ENCODE results near the gene RIC8B. TPM values are rescaled to one million over a fixed set of nuclear protein-coding genes. Genes with fewer than 3 reads are reported as not detected.
"Not testable (repeated sequence)": the region's sequence is repeated elsewhere in the genome, so short reads cannot be mapped to it uniquely, and the experiment has no call there.

Gene RIC8B, protein sequence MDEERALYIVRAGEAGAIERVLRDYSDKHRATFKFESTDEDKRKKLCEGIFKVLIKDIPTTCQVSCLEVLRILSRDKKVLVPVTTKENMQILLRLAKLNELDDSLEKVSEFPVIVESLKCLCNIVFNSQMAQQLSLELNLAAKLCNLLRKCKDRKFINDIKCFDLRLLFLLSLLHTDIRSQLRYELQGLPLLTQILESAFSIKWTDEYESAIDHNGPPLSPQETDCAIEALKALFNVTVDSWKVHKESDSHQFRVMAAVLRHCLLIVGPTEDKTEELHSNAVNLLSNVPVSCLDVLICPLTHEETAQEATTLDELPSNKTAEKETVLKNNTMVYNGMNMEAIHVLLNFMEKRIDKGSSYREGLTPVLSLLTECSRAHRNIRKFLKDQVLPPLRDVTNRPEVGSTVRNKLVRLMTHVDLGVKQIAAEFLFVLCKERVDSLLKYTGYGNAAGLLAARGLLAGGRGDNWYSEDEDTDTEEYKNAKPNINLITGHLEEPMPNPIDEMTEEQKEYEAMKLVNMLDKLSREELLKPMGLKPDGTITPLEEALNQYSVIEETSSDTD
- 10 to 100 TPM in 7 of 8 experiments, 1 to 10 TPM in 1; 8.3 to 27.8 (median 18.3) TPM for total RNA-seq

DNA sequence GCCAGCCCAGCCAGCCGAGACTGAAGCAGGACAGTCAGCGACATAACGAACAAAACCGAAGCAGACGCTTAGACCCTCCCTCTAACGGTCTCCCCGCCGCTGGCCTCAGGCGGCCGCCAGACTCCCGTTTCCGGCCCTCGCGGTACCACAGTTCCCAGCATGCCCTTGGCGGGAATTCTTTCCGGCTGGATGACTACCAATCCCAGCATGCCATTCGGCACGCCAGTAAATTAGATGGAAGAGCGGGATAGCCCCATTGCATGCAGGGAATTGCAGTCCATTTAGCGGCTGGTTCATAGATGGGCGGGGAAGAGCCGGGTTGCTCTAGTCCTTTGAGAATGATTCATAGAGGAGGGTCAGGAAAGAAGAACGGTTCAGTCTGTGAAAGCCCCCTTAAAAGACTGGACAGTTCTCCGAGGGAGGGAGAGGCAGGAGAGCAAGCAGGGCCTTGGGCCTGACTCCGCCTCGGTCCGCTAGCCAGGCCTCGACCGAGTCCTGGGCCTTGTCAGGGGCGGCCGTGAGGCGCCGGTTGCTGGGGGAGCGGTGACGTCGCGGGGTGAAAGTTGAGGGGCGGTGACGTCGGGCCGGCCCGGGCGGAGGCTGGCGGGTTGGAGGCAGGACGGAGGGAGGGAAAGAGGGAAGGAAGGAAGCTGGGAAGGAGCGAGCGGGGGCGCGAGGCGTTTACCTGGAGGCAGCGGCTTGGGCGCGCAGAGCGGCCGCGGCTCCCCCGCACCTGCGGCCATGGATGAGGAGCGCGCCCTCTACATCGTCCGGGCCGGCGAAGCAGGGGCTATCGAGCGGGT, at the start of gene RIC8B:
RIC8B (plus strand) TSS at position 678 of the 803 bp plus-strand sequence; CDS start at position 742, 64 bp downstream.
- 0 to 6% (median 1%) methylated on average over 4 to 37 of the region's 66 CpGs; no CpG with 5 or more reads in 2 of the 10 experiments for WGBS, 10 experiments
- ATAC-seq (replicated peaks in 6 of 8): peak; percentile 89 to 94 (median 92)
- H3K27ac ChIP-seq: peak within 1 kb of the TSS; percentile 95 to 99
- in situ Hi-C loops (cut with MboI; ENCODE audit: low pct_unique_long_range_greater_than_20kb in 2 of 9, low sequenced_read_pairs in 9 of 9, unreplicated experiment in 9 of 9): no loop called here
- peak within 1 kb of the TSS; percentile 61 to 84 (median 72) for H3K4me3 ChIP-seq
- peaks cover 2 to 6% of the 10 kb centered on the region in 2 donors for H3K4me1 ChIP-seq (replicated peaks in 1 of 2)

GRCh38 chr12:106724934-106725333, 49.5 kb upstream of the RIC8B start:
- in situ Hi-C loops (cut with MboI; ENCODE audit: low pct_unique_long_range_greater_than_20kb in 2 of 9, low sequenced_read_pairs in 9 of 9, unreplicated experiment in 9 of 9): no loop called here

GRCh38 chr12:106726603-106727202, 47.8 kb upstream of the RIC8B start:
- ATAC-seq (replicated peaks in 6 of 8); H3K4me3 ChIP-seq; H3K4me1 ChIP-seq (replicated peaks in 1 of 2); in situ Hi-C loops (cut with MboI; ENCODE audit: low pct_unique_long_range_greater_than_20kb in 2 of 9, low sequenced_read_pairs in 9 of 9, unreplicated experiment in 9 of 9); H3K27ac ChIP-seq: not testable (repeated sequence)
- WGBS, 10 experiments: 8 to 100% (median 96%) methylated on average over 1 to 5 of the region's 5 CpGs

More at GRCh38 chr12:106724934-106725333, 49.5 kb upstream of the RIC8B start:
- no peak overlapping the region for H3K4me3 ChIP-seq
- peak in 1 of 8 experiments; percentile 32 for ATAC-seq (replicated peaks in 6 of 8)
- 63 to 100% (median 97%) methylated on average over 2 to 5 of the region's 6 CpGs; no CpG with 5 or more reads in 2 of the 10 experiments for WGBS, 10 experiments
- H3K4me1 ChIP-seq (replicated peaks in 1 of 2): no peaks in the 10 kb centered on the region
- H3K27ac ChIP-seq: no peak overlapping the region

DNA sequence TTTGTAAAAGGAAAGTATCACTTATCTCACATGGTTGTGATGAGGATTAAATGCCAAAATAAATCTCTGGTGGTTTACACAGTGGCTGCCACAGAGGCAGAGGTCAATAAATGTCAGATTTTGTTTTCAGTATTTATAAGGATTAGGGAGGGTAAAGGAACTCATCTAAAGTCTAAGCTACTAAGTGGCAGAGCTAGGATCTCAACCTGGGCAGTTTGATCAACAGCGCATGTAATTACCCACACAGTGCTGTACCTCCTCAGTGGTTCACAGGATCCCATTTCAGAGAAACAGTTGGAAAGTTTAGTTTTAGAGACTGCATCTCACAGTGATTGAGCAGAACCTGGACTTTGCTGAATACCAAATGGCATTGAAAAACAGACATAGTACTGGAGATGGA, 44.9 kb upstream of the RIC8B start:
- Histone ChIP-seq H3K27ac (no peak overlapping the region), H3K4me1 (replicated peaks in 1 of 2) (no peaks in the 10 kb centered on the region), H3K4me3 (no peak overlapping the region)
- no peak for ATAC-seq (replicated peaks in 6 of 8)
- in situ Hi-C loops (cut with MboI; ENCODE audit: low pct_unique_long_range_greater_than_20kb in 2 of 9, low sequenced_read_pairs in 9 of 9, unreplicated experiment in 9 of 9): no loop called here
- WGBS, 10 experiments: 29 to 100% (median 95%) methylated on average over 1 of the region's 1 CpG; no CpG with 5 or more reads in 4 of the 10 experiments

DNA sequence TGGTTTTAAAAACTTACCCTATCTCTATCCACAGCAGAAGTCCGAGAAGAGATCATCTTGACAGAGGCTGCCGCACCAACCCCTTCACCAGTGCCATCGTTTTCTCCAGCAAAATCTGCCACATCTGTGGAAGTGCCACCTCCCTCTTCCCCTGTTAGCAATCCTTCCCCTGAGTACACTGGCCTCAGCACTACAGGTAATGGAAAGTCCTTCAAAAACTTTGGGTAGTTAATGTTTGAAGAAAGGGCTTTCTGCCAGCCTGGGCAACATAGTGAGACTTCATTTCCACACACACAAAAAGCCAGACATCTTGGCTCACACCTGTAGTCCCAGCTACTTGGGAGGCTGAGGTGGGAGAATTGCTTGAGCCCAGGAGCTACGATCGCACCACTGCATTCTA, 41.6 kb upstream of the RIC8B start:
- in situ Hi-C loops (cut with MboI; ENCODE audit: low pct_unique_long_range_greater_than_20kb in 2 of 9, low sequenced_read_pairs in 9 of 9, unreplicated experiment in 9 of 9): no loop called here
- no peak overlapping the region for H3K4me3 ChIP-seq
- WGBS, 10 experiments: 56 to 100% (median 95%) methylated on average over 1 to 4 of the region's 5 CpGs; no CpG with 5 or more reads in 4 of the 10 experiments
- H3K4me1 ChIP-seq (replicated peaks in 1 of 2): no peaks in the 10 kb centered on the region
- H3K27ac ChIP-seq: no peak overlapping the region
- ATAC-seq (replicated peaks in 6 of 8): no peak

GRCh38 chr12:106733660-106734059, 40.8 kb upstream of the RIC8B start:
- 0 to 100% (median 83%) methylated on average over 1 to 4 of the region's 4 CpGs; no CpG with 5 or more reads in 3 of the 10 experiments for WGBS, 10 experiments
- in situ Hi-C loops (cut with MboI; ENCODE audit: low pct_unique_long_range_greater_than_20kb in 2 of 9, low sequenced_read_pairs in 9 of 9, unreplicated experiment in 9 of 9): no loop called here
- peak in 3 of 8 experiments; percentile 18 to 98 (median 95) for ATAC-seq (replicated peaks in 6 of 8)

GRCh38 chr12:106736051-106736957, 38.2 kb upstream of the RIC8B start:
- WGBS, 10 experiments: 25 to 100% (median 81%) methylated on average over 2 to 8 of the region's 9 CpGs; no CpG with 5 or more reads in 1 of the 10 experiments
- Histone ChIP-seq H3K27ac (no peak overlapping the region), H3K4me1 (replicated peaks in 1 of 2) (no peaks in the 10 kb centered on the region), H3K4me3 (no peak overlapping the region)
- peak in 1 of 8 experiments; percentile 64 for ATAC-seq (replicated peaks in 6 of 8)
- in situ Hi-C loops (cut with MboI; ENCODE audit: low pct_unique_long_range_greater_than_20kb in 2 of 9, low sequenced_read_pairs in 9 of 9, unreplicated experiment in 9 of 9): no loop called here

More at GRCh38 chr12:106733660-106734059, 40.8 kb upstream of the RIC8B start:
- Histone ChIP-seq H3K4me3 (no peak overlapping the region), H3K4me1 (replicated peaks in 1 of 2) (no peaks in the 10 kb centered on the region), H3K27ac (no peak overlapping the region)

GRCh38 chr12:106739318-106739717, 35.2 kb upstream of the RIC8B start:
- WGBS, 10 experiments: 25 to 84% (median 71%) methylated on average over 2 to 4 of the region's 4 CpGs; no CpG with 5 or more reads in 1 of the 10 experiments
- in situ Hi-C loops (cut with MboI; ENCODE audit: low pct_unique_long_range_greater_than_20kb in 2 of 9, low sequenced_read_pairs in 9 of 9, unreplicated experiment in 9 of 9): no loop called here
- H3K4me3 ChIP-seq: no peak overlapping the region

DNA sequence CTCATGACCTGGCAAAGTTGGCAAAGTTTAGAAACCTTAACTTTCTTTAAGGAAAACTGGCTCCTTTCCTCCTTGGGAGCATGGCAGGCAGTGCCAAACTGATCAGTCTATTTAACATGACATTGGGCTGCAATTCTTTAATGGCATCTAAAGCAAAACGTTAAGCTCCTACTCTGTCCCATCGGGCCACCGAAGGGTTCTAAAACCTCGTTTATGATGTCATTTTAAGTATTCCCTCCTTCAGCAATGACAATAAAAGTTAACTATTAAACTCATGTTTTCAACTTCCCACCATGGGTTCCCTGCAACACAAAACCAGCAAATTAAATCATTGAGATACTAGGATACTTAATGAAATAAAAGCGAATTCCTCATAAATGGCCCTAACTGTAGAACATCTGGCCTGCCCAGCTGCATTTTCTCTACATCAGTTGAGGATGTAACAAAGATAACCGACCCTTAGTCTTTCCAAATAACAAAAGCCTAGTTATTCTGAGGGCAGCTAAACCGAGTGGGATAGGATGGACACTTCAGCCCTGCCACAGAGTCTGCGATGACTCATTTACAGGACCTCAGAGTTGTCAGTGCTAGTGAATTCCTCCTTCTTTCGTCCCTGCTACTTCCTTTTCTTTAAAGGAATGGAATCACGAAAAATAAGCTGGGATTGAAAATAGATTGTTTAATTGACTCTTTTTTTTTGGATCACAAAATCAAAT, 34.5 kb upstream of the RIC8B start:
- Histone ChIP-seq H3K4me3 (no peak overlapping the region), H3K27ac (no peak overlapping the region), H3K4me1 (replicated peaks in 1 of 2) (peaks cover 0 to 10% of the 10 kb centered on the region in 2 donors)
- in situ Hi-C loops (cut with MboI; ENCODE audit: low pct_unique_long_range_greater_than_20kb in 2 of 9, low sequenced_read_pairs in 9 of 9, unreplicated experiment in 9 of 9): no loop called here
- ATAC-seq (replicated peaks in 6 of 8): peak in 5 of 8 experiments; percentile 42 to 72 (median 49)
- WGBS, 10 experiments: 22 to 60% (median 36%) methylated on average over 2 to 10 of the region's 10 CpGs

More at GRCh38 chr12:106739318-106739717, 35.2 kb upstream of the RIC8B start:
- ATAC-seq (replicated peaks in 6 of 8): no peak
- Histone ChIP-seq H3K4me1 (replicated peaks in 1 of 2) (peaks cover 0 to 8% of the 10 kb centered on the region in 2 donors), H3K27ac (no peak overlapping the region)

DNA sequence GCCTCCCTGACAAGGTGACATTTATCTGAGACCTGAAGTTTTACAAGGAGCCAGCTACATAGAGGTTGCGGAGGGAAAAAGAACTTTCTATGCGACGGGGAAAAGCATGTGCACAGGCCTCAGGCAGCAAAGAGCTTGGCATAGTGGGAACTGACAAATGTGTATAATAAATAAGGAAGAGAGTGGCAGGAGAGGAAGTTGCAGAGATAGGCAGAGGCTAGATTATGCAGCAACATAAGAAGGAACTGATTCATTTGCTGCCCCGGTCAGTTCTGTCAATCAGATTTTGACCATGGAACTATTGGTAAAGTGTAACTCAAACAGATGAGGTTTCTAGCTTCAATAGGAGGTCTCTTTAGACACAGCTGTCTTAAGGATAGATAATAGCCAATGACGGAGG, 33.7 kb upstream of the RIC8B start:
- 50 to 100% (median 81%) methylated on average over 1 to 5 of the region's 5 CpGs; no CpG with 5 or more reads in 1 of the 10 experiments for WGBS, 10 experiments

DNA sequence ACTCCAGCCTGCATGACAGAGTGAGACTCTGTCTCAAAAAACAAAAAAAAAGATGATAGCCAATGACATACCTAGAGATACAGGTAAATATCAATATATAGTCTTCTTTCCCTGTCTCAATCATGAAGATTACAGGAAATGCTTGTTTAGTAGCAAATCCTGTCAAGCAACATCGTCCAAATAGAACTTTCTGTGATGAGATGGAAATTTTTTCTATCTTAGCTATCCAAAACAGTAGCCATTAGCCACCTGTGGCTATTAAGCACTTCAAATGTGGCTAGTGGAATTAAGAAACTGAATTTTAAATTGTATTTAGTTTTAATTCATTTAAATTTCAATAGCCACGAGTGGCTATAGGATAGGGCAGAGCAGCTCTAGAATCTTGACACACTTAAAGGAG, 33.2 kb upstream of the RIC8B start:
- 13 to 89% (median 29%) methylated on average over 1 to 2 of the region's 2 CpGs; no CpG with 5 or more reads in 3 of the 10 experiments for WGBS, 10 experiments
- Histone ChIP-seq H3K27ac (no peak overlapping the region), H3K4me3 (no peak overlapping the region), H3K4me1 (replicated peaks in 1 of 2) (peaks cover 0 to 17% of the 10 kb centered on the region in 2 donors)
- in situ Hi-C loops (cut with MboI; ENCODE audit: low pct_unique_long_range_greater_than_20kb in 2 of 9, low sequenced_read_pairs in 9 of 9, unreplicated experiment in 9 of 9): no loop called here
- ATAC-seq (replicated peaks in 6 of 8): no peak

More for the DNA sequence above, 33.7 kb upstream of the RIC8B start:
- Histone ChIP-seq H3K4me1 (replicated peaks in 1 of 2) (peaks cover 0 to 17% of the 10 kb centered on the region in 2 donors), H3K27ac (no peak overlapping the region), H3K4me3 (no peak overlapping the region)
- no peak for ATAC-seq (replicated peaks in 6 of 8)
- in situ Hi-C loops (cut with MboI; ENCODE audit: low pct_unique_long_range_greater_than_20kb in 2 of 9, low sequenced_read_pairs in 9 of 9, unreplicated experiment in 9 of 9): no loop called here

Measured in motor neuron (in vitro differentiated cells).